ENCODE measurements around the gene OR6C2. TPM values are rescaled to one million over a fixed set of nuclear protein-coding genes. Genes with fewer than 3 reads are reported as not detected.
"Not testable (repeated sequence)": the region's sequence is repeated elsewhere in the genome, so short reads cannot be mapped to it uniquely, and the experiment has no call there.

The OR6C2 gene
- total RNA-seq, 4 donors from 2014 or later = not detected

DNA sequence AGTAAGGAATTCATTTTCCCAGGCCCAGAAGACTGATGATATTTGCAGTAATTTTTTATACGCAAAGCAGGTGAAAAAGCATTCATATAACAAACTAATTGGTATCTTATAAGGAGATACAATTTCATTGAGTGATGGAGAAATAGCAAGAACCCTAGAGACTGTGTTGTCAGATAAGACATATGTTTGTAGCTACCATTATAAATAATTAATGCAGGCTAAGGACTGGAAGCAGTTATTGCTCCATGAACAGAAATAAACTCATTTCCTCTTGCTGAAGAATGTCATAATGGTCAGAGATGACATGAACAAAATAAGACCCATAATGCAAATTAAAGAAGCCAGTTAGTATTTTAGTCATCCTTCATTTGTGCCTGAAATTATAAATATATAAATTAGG lies 1.5 kb downstream of the OR6C2 start:
- intact Hi-C loops (cut with DNase I; ENCODE audit: low total_unique reads) = no loop called here
- no peak for DNase-seq
- TF ChIP-seq, protein P1, sequence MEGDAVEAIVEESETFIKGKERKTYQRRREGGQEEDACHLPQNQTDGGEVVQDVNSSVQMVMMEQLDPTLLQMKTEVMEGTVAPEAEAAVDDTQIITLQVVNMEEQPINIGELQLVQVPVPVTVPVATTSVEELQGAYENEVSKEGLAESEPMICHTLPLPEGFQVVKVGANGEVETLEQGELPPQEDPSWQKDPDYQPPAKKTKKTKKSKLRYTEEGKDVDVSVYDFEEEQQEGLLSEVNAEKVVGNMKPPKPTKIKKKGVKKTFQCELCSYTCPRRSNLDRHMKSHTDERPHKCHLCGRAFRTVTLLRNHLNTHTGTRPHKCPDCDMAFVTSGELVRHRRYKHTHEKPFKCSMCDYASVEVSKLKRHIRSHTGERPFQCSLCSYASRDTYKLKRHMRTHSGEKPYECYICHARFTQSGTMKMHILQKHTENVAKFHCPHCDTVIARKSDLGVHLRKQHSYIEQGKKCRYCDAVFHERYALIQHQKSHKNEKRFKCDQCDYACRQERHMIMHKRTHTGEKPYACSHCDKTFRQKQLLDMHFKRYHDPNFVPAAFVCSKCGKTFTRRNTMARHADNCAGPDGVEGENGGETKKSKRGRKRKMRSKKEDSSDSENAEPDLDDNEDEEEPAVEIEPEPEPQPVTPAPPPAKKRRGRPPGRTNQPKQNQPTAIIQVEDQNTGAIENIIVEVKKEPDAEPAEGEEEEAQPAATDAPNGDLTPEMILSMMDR (IDR thresholded peaks at IDR 0.05) = no peak
- no peak for TF ChIP-seq POLR2A (IDR thresholded peaks at IDR 0.05)
- no peak overlapping the region for H3K27ac ChIP-seq
- H3K27me3 ChIP-seq = no peaks in the 10 kb centered on the region
- H3K4me3 ChIP-seq = no peak overlapping the region
- H3K4me1 ChIP-seq = no peaks in the 10 kb centered on the region
- no peaks in the 10 kb centered on the region for H3K9me3 ChIP-seq
- no peaks in the 10 kb centered on the region for H3K36me3 ChIP-seq

GRCh38 chr12:55446326-55446725 lies 2.5 kb downstream of the OR6C2 start:
- no peak for DNase-seq
- Histone ChIP-seq H3K27me3 (no peaks in the 10 kb centered on the region), H3K4me3 (no peak overlapping the region), H3K36me3 (no peaks in the 10 kb centered on the region), H3K4me1 (no peaks in the 10 kb centered on the region), H3K27ac (no peak overlapping the region), H3K9me3 (no peaks in the 10 kb centered on the region)
- TF ChIP-seq POLR2A (IDR thresholded peaks at IDR 0.05) = no peak
- TF ChIP-seq, protein P1 (IDR thresholded peaks at IDR 0.05) = no peak
- intact Hi-C loops (cut with DNase I; ENCODE audit: low total_unique reads) = no loop called here

DNA sequence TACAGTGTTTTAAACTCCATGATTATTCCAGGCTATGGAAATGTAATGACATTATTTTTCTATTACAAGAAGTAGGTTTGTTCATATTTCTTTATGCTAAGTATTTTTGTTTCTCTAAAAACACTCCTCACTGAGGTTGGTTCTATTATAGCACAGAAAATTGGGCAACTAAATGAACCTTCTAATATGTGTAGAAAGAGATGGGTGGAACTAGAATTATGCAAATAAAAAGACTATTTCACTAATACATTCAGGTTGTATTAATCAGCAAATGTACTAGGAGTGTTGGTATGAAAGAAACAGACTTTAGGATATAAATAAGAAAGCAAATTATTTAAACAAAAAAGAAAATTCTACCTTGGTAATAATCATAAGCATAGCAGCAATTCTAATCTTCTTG lies 4.9 kb downstream of the OR6C2 start:
- no peak overlapping the region for H3K4me3 ChIP-seq

GRCh38 chr12:55464926-55465325 lies 21.1 kb downstream of the OR6C2 start:
- H3K9me3 ChIP-seq; intact Hi-C loops (cut with DNase I; ENCODE audit: low total_unique reads); DNase-seq; H3K27me3 ChIP-seq; H3K4me1 ChIP-seq; H3K4me3 ChIP-seq; H3K36me3 ChIP-seq; H3K27ac ChIP-seq: not testable (repeated sequence)

More for the DNA sequence above, 4.9 kb downstream of the OR6C2 start:
- H3K27me3 ChIP-seq = no peaks in the 10 kb centered on the region
- no peak for TF ChIP-seq POLR2A (IDR thresholded peaks at IDR 0.05)
- TF ChIP-seq, protein P1 (IDR thresholded peaks at IDR 0.05) = no peak
- H3K36me3 ChIP-seq = no peaks in the 10 kb centered on the region
- no peak for DNase-seq
- intact Hi-C loops (cut with DNase I; ENCODE audit: low total_unique reads) = no loop called here
- no peak overlapping the region for H3K27ac ChIP-seq
- no peaks in the 10 kb centered on the region for H3K4me1 ChIP-seq
- H3K9me3 ChIP-seq = no peaks in the 10 kb centered on the region

- DNase-seq = no peak
- Histone ChIP-seq H3K36me3 (no peaks in the 10 kb centered on the region), H3K4me3 (no peak overlapping the region), H3K27me3 (no peaks in the 10 kb centered on the region), H3K9me3 (no peaks in the 10 kb centered on the region), H3K27ac (no peak overlapping the region), H3K4me1 (no peaks in the 10 kb centered on the region)
- TF ChIP-seq POLR2A (IDR thresholded peaks at IDR 0.05) = no peak
- TF ChIP-seq, protein P1 (IDR thresholded peaks at IDR 0.05) = no peak
- intact Hi-C loops (cut with DNase I; ENCODE audit: low total_unique reads) = no loop called here
Measured at GRCh38 chr12:55467836-55468235, 24.0 kb downstream of the OR6C2 start.

DNA sequence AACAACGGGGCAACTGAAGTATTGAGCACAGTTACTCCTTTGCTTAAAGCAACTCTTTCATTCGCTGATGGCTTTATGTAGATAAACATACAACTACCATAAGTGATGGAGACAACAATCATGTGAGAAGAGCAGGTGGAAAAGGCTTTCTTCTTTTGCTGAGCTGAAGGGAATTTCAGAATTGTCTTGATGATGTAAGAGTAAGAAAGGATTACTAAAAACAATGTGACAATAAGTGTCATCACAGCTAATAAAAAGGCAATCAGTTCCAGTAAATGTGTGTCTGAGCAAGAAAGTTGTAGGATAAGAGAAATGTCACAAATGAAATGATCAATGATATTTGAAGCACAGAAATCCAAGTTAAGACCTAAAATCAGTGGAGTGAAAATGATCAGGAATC lies 25.4 kb downstream of the OR6C2 start:
- DNase-seq = no peak
- Histone ChIP-seq H3K4me1 (no peaks in the 10 kb centered on the region), H3K4me3 (no peak overlapping the region), H3K27ac (no peak overlapping the region), H3K9me3 (no peaks in the 10 kb centered on the region), H3K27me3 (no peaks in the 10 kb centered on the region), H3K36me3 (no peaks in the 10 kb centered on the region)
- TF ChIP-seq, protein P1 (IDR thresholded peaks at IDR 0.05) = no peak
- no peak for TF ChIP-seq POLR2A (IDR thresholded peaks at IDR 0.05)
- intact Hi-C loops (cut with DNase I; ENCODE audit: low total_unique reads) = no loop called here
